ENCODE results near the gene DHX16.
A peak's percentile ranks its signal among the peaks of the same experiment; 100 is the strongest.

DHX16 gene

DNA sequence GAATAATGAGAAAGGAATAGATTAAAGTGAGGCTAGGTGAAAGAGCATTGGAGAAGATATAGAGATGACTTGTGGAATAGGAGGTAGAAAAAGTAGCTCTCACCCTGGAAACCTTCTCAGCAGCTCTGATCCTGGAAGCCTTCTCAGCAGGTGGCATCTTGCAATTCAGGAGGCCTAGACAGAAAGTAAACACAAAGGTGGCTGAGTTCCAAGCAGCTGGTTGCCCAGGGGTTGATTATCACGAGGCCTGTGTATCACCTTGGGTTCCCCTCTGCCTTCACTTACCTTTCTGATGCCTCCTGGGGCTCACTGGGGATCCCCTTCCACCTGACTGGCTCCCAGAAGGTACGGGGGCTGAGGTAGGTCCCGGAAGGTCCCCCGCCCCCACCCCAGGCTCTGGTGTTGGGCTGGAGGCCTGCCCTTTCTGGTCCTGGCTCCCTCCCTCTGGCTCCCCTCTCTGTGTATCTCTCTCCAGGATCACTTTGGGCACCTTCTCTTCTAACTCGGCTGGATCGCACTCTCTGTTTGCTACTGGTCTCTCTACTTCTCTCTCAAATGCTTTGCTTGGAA is 34.6 kb upstream of the DHX16 start:
- TF ChIP-seq CEBPB (IDR thresholded peaks at IDR 0.05) = peak; percentile 80; the same call in 1 of the 2 replicates
- TF ChIP-seq, protein P1, sequence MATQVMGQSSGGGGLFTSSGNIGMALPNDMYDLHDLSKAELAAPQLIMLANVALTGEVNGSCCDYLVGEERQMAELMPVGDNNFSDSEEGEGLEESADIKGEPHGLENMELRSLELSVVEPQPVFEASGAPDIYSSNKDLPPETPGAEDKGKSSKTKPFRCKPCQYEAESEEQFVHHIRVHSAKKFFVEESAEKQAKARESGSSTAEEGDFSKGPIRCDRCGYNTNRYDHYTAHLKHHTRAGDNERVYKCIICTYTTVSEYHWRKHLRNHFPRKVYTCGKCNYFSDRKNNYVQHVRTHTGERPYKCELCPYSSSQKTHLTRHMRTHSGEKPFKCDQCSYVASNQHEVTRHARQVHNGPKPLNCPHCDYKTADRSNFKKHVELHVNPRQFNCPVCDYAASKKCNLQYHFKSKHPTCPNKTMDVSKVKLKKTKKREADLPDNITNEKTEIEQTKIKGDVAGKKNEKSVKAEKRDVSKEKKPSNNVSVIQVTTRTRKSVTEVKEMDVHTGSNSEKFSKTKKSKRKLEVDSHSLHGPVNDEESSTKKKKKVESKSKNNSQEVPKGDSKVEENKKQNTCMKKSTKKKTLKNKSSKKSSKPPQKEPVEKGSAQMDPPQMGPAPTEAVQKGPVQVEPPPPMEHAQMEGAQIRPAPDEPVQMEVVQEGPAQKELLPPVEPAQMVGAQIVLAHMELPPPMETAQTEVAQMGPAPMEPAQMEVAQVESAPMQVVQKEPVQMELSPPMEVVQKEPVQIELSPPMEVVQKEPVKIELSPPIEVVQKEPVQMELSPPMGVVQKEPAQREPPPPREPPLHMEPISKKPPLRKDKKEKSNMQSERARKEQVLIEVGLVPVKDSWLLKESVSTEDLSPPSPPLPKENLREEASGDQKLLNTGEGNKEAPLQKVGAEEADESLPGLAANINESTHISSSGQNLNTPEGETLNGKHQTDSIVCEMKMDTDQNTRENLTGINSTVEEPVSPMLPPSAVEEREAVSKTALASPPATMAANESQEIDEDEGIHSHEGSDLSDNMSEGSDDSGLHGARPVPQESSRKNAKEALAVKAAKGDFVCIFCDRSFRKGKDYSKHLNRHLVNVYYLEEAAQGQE (IDR thresholded peaks at IDR 0.05; ENCODE audit: low read depth) = no peak
- TF ChIP-seq TCF12 (IDR thresholded peaks at IDR 0.05; ENCODE audit: low read depth) = peak; percentile 81
- TF ChIP-seq NFIC (IDR thresholded peaks at IDR 0.05) = peak; percentile 95
- TF ChIP-seq, protein P2, sequence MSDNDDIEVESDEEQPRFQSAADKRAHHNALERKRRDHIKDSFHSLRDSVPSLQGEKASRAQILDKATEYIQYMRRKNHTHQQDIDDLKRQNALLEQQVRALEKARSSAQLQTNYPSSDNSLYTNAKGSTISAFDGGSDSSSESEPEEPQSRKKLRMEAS (IDR thresholded peaks at IDR 0.05) = peak; percentile 73
- no peak for TF ChIP-seq EGR1 (IDR thresholded peaks at IDR 0.05)
- no peak for TF ChIP-seq CREB1 (IDR thresholded peaks at IDR 0.05; ENCODE audit: low read depth)
- peak; percentile 35; the same call in 1 of the 2 replicates for TF ChIP-seq TEAD4 (IDR thresholded peaks at IDR 0.05)
- TF ChIP-seq, protein P3, sequence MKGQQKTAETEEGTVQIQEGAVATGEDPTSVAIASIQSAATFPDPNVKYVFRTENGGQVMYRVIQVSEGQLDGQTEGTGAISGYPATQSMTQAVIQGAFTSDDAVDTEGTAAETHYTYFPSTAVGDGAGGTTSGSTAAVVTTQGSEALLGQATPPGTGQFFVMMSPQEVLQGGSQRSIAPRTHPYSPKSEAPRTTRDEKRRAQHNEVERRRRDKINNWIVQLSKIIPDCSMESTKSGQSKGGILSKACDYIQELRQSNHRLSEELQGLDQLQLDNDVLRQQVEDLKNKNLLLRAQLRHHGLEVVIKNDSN (IDR thresholded peaks at IDR 0.05) = 0 out of 2 replicates have a peak, but pooled peaks have one; percentile 17
- TF ChIP-seq EP300 (IDR thresholded peaks at IDR 0.05; ENCODE audit: borderline replicate concordance) = peak; percentile 44

DNA sequence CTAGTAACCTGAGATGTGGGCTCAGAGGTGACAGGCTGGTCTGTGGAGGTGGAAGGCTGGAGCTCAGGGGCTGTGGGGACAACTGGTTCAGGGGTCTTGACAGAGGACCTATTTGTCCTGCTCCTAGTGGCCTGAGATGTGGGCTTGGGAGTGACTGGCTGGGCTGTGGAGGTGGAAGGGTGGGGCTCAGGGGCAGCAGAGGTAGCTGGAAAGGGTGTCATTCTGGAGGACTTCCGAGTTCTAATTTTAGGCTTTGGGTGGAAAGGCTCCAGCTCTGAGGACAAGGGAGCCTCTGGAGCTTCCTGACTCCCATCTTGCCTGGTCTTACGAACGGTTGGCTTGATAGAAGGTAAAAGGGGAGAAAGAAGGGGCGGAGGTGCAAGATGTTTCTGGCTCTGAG is 32.8 kb upstream of the DHX16 start:
- no peak for TF ChIP-seq ZBTB7A (IDR thresholded peaks at IDR 0.05; ENCODE audit: low read depth)
- no peak for TF ChIP-seq EP300 (IDR thresholded peaks at IDR 0.05; ENCODE audit: borderline replicate concordance)
- no peak for TF ChIP-seq TAF1 (IDR thresholded peaks at IDR 0.05; ENCODE audit: low read depth)
- no peak for TF ChIP-seq RAD21 (IDR thresholded peaks at IDR 0.05; ENCODE audit: low read depth)
- TF ChIP-seq, protein P2 (IDR thresholded peaks at IDR 0.05) = no peak
- no peak for TF ChIP-seq TCF12 (IDR thresholded peaks at IDR 0.05; ENCODE audit: low read depth)
- TF ChIP-seq, protein P3 (IDR thresholded peaks at IDR 0.05) = no peak
- no peak for TF ChIP-seq NFIC (IDR thresholded peaks at IDR 0.05)
- TF ChIP-seq FOXM1 (IDR thresholded peaks at IDR 0.05; ENCODE audit: borderline replicate concordance, low read depth) = no peak
- TF ChIP-seq CEBPB (IDR thresholded peaks at IDR 0.05) = no peak
- no peak for TF ChIP-seq YY1 (IDR thresholded peaks at IDR 0.05; ENCODE audit: low read depth)
- TF ChIP-seq TEAD4 (IDR thresholded peaks at IDR 0.05) = no peak
- no peak for TF ChIP-seq CREB1 (IDR thresholded peaks at IDR 0.05; ENCODE audit: low read depth)
- TF ChIP-seq, protein P1 (IDR thresholded peaks at IDR 0.05; ENCODE audit: low read depth) = no peak
- TF ChIP-seq EGR1 (IDR thresholded peaks at IDR 0.05) = no peak

DNA sequence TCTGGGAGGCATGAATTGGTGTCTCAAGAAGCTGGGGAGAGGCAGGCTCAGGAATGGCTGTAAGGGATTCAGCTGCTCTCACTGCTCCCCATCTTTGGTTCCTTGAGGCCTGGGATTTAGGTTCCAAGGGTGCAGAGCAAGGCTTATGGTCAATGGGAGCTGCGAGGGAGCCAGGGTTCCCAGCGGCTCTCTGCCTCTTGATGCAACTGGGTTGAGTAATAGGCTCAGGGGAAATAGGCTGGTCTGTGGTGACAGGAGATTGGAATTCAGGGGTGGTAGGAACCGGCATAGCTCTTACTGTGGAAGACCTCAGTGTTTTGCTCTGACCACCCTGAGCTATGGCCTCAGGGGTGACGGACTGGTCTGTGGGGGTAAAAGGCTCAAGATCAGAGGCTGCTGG is 31.0 kb upstream of the DHX16 start:
- TF ChIP-seq EGR1 (IDR thresholded peaks at IDR 0.05) (no peak), EP300 (IDR thresholded peaks at IDR 0.05; ENCODE audit: borderline replicate concordance) (no peak), TEAD4 (IDR thresholded peaks at IDR 0.05) (no peak), ZBTB7A (IDR thresholded peaks at IDR 0.05; ENCODE audit: low read depth) (no peak), TAF1 (IDR thresholded peaks at IDR 0.05; ENCODE audit: low read depth) (no peak), CREB1 (IDR thresholded peaks at IDR 0.05; ENCODE audit: low read depth) (no peak), RAD21 (IDR thresholded peaks at IDR 0.05; ENCODE audit: low read depth) (no peak), YY1 (IDR thresholded peaks at IDR 0.05; ENCODE audit: low read depth) (no peak), FOXM1 (IDR thresholded peaks at IDR 0.05; ENCODE audit: borderline replicate concordance, low read depth) (no peak), NFIC (IDR thresholded peaks at IDR 0.05) (no peak), TCF12 (IDR thresholded peaks at IDR 0.05; ENCODE audit: low read depth) (no peak), CEBPB (IDR thresholded peaks at IDR 0.05) (no peak)
- TF ChIP-seq, protein P3 (IDR thresholded peaks at IDR 0.05) = no peak
- TF ChIP-seq, protein P1 (IDR thresholded peaks at IDR 0.05; ENCODE audit: low read depth) = no peak
- TF ChIP-seq, protein P2 (IDR thresholded peaks at IDR 0.05) = no peak
